HepG2 (cell line): ENCODE results near the gene RBM19. TPM values are rescaled to one million over a fixed set of nuclear protein-coding genes. Genes with fewer than 3 reads are reported as not detected.

Experiments
- ATAC-seq: fragments of 200-7000 bp; cut with Tn5 transposase; 3 replicates; pipeline ENCODE4 v1.9.1; 2020; ENCODE audit warnings: mild to moderate bottlenecking, moderate library complexity
- BruUV-seq: library from RNA; stranded (reverse); fragments of 400-500 nt; replicated peaks from 2 replicates; lab custom pipeline; 2021; lab: Mats Ljungman, UMichigan
- CTCF ChIA-PET: fragments of 300-600 bp; formaldehyde crosslinking; extraction: SDS; loops from one replicate; lab custom pipeline; 2021; ENCODE audit warnings: low total read pairs, inconsistent platforms, low intra/inter-chr PET ratio; lab: Yijun Ruan, JAX
- POLR2A ChIA-PET: fragments of 350-600 bp; sonication (Branson Sonifier 250); formaldehyde crosslinking; loops from one replicate; lab custom pipeline; 2020; ENCODE audit warnings: antibody characterized with exemption, inconsistent platforms; lab: Yijun Ruan, JAX
- DNase-seq: peaks from one replicate; pipeline ENCODE4 v3.0.0-alpha.2; 2015; ENCODE audit warnings: low spot score
- FAIRE-seq: peaks from 3 replicates; lab custom pipeline; 2011; peaks lifted over from hg19 to GRCh38; lab: Jason Lieb, UNC
- H2AFZ ChIP-seq: one replicate; pipeline ENCODE4 v1.6.1; 2011; ENCODE audit warnings: low read length, inconsistent platforms
- H3K27ac ChIP-seq: fragments of 300-600 bp; 3 replicates; pipeline ENCODE4 v1.8.0; 2011; ENCODE audit warnings: mixed run types, mild to moderate bottlenecking, mixed read lengths, low read length, inconsistent platforms; ENCODE audit not compliant: insufficient read depth; ENCODE audit errors: extremely low read length
- H3K27me3 ChIP-seq, 2 experiments: fragments of 200-600 bp in 1 of 2; 2 replicates in 1 of 2; 3 replicates in 1 of 2; pipeline versions ENCODE4 v1.6.0 to v1.8.0; 2011; ENCODE audit warnings: low read length in 2 of 2, mild to moderate bottlenecking in 2 of 2, moderate library complexity in 2 of 2, inconsistent platforms in 1 of 2; ENCODE audit not compliant: insufficient read depth in 2 of 2, control insufficient read depth in 1 of 2
- H3K36me3 ChIP-seq, 2 experiments: fragments of 200-600 bp in 1 of 2; replicated peaks in 1 of 2; 2 replicates in 1 of 2; 3 replicates in 1 of 2; pipeline versions ENCODE4 v1.5.1 to v1.8.0; 2011; ENCODE audit warnings: low read length in 2 of 2, inconsistent platforms in 1 of 2; ENCODE audit not compliant: insufficient read depth in 2 of 2, control insufficient read depth in 1 of 2
- H3K4me1 ChIP-seq: 2 replicates; pipeline ENCODE4 v1.5.1; 2012; ENCODE audit warnings: low read length, inconsistent platforms; ENCODE audit not compliant: insufficient read depth
- H3K4me2 ChIP-seq: 2 replicates; pipeline ENCODE4 v1.6.0; 2011; ENCODE audit warnings: low read depth, low read length, inconsistent platforms
- H3K4me3 ChIP-seq, 3 experiments: fragments of 200-600 bp in 1 of 3; sonication (generic), shearing (Covaris generic) in 1 of 3; replicated peaks in 1 of 3; 2 replicates each; pipeline ENCODE4 v1.5.1; 2011 to 2016; ENCODE audit warnings: low read length in 3 of 3, inconsistent platforms in 2 of 3, low read depth in 2 of 3, mild to moderate bottlenecking in 2 of 3, control low read depth in 1 of 3, mixed read lengths in 1 of 3; ENCODE audit not compliant: insufficient read depth in 1 of 3
- H3K79me2 ChIP-seq: one replicate; pipeline ENCODE4 v1.6.1; 2011; ENCODE audit warnings: low read length, inconsistent platforms; ENCODE audit not compliant: insufficient read depth
- H3K9ac ChIP-seq: 2 replicates; pipeline ENCODE4 v1.6.0; 2011; ENCODE audit warnings: mild to moderate bottlenecking, low read depth, low read length, inconsistent platforms; ENCODE audit not compliant: insufficient read depth
- H3K9me3 ChIP-seq: 2 replicates; pipeline ENCODE4 v1.5.1; 2012; ENCODE audit warnings: mild to moderate bottlenecking, low read length
- H4K20me1 ChIP-seq: 2 replicates; pipeline ENCODE4 v1.6.0; 2011; ENCODE audit warnings: inconsistent platforms, mild to moderate bottlenecking, low read length, moderate library complexity; ENCODE audit not compliant: insufficient read depth
- ATM ChIP-seq: fragments of 450-650 bp; IDR thresholded peaks from 2 replicates; pipeline ENCODE4 v1.7.1; 2017; ENCODE audit warnings: mild to moderate bottlenecking, borderline replicate concordance
- CC2D1A ChIP-seq: sonication (generic); formaldehyde crosslinking; IDR thresholded peaks from 2 replicates; pipeline ENCODE4 v1.8.1; 2023; ENCODE audit warnings: mild to moderate bottlenecking, missing genetic modification reagents
- ISX ChIP-seq: sonication (generic); formaldehyde crosslinking; conservative IDR thresholded peaks from 2 replicates; pipeline ENCODE4 v1.5.0; 2020; ENCODE audit warnings: missing genetic modification reagents
- MYNN ChIP-seq: sonication (generic); formaldehyde crosslinking; IDR thresholded peaks from 2 replicates; pipeline ENCODE4 v1.4.0; 2020; ENCODE audit warnings: mild to moderate bottlenecking, low read depth, missing genetic modification reagents
- MYPOP ChIP-seq: sonication (generic); formaldehyde crosslinking; IDR thresholded peaks from 2 replicates; pipeline ENCODE4 v1.8.1; 2023; ENCODE audit warnings: mild to moderate bottlenecking, moderate library complexity, missing genetic modification reagents
- NFATC3 ChIP-seq: sonication (generic); formaldehyde crosslinking; IDR thresholded peaks from 2 replicates; pipeline ENCODE4 v1.5.1; 2020; ENCODE audit warnings: mild to moderate bottlenecking, missing genetic modification reagents
- PHF21A ChIP-seq: sonication (generic); formaldehyde crosslinking; IDR thresholded peaks from 2 replicates; pipeline ENCODE4 v1.5.0; 2020; ENCODE audit warnings: mild to moderate bottlenecking, missing genetic modification reagents
- SAFB2 ChIP-seq: sonication (generic); formaldehyde crosslinking; IDR thresholded peaks from 2 replicates; pipeline ENCODE4 v1.5.1; 2020; ENCODE audit warnings: missing genetic modification reagents, low read depth, mild to moderate bottlenecking, borderline replicate concordance
- SKI ChIP-seq: fragments of 450-650 bp; IDR thresholded peaks from one replicate; pipeline ENCODE4 v1.6.1; 2018; ENCODE audit warnings: mild to moderate bottlenecking; ENCODE audit not compliant: partially characterized antibody
- ZFP82 ChIP-seq: sonication (generic); formaldehyde crosslinking; IDR thresholded peaks from 2 replicates; pipeline ENCODE4 v1.5.1; 2020; ENCODE audit warnings: mild to moderate bottlenecking, missing genetic modification reagents, borderline replicate concordance
- ZKSCAN8 ChIP-seq: IDR thresholded peaks from 2 replicates; pipeline ENCODE4 v1.6.1; 2016; ENCODE audit warnings: borderline replicate concordance, missing genetic modification reagents, missing compliant biosample characterization
- ZNF17 ChIP-seq: sonication (generic); formaldehyde crosslinking; IDR thresholded peaks from 2 replicates; pipeline ENCODE4 v1.5.0; 2020; ENCODE audit warnings: mild to moderate bottlenecking, missing genetic modification reagents
- ZNF224 ChIP-seq: sonication (generic); formaldehyde crosslinking; IDR thresholded peaks from 2 replicates; pipeline ENCODE4 v1.5.0; 2020; ENCODE audit warnings: mild to moderate bottlenecking, missing genetic modification reagents
- WGBS: methylation state at CpG from one replicate; pipeline ENCODE4 v1.1.6; 2017; ENCODE audit warnings: low lambda C conversion rate; 5-methylcytosine and 5-hydroxymethylcytosine counted together
- in situ Hi-C: cut with HindIII; loops from 2 replicates; pipeline ENCODE4 v1.10.0; 2017; ENCODE audit warnings: low pct_unique_long_range_greater_than_20kb; ENCODE audit not compliant: extremely low pct_ligation_motif_present
- intact Hi-C: fragments of 100-400 bp; cut with micrococcal nuclease; formaldehyde crosslinking; loops from one replicate; pipeline ENCODE4 v1.10.0; 2022; ENCODE audit not compliant: unreplicated experiment
- polyA plus RNA-seq, 8 experiments: library from polyadenylated mRNA; depleted of rRNA in 3 of 8; stranded (reverse) in 7 of 8; unstranded in 1 of 8; fragments of >200 nt; fragmentation: Illumina TruSeq in 4 of 8; extraction: Trizol in 4 of 8; gene quantifications; 2 replicates each; pipeline versions ENCODE4 v1.2.1 to v1.2.3, GENCODE V29; 2011 to 2016; ENCODE audit warnings: low read depth in 4 of 8, missing spikeins in 1 of 8, mixed read lengths in 1 of 8; ENCODE audit not compliant: insufficient read depth in 1 of 8
- total RNA-seq, 5 experiments: library from RNA; depleted of rRNA; stranded (reverse); fragments of >200 nt; fragmentation: Illumina TruSeq; extraction: Trizol; gene quantifications; 2 replicates each; pipeline ENCODE4 v1.2.3, GENCODE V29; 2016; ENCODE audit warnings: low read depth in 1 of 5

Gene RBM19
- total and polyA plus RNA-seq, 2 of the 13 experiments (the other 11 are each of a cell fraction or from before 2014, with no cell fraction given) = 19.3 to 32.2 TPM

DNA sequence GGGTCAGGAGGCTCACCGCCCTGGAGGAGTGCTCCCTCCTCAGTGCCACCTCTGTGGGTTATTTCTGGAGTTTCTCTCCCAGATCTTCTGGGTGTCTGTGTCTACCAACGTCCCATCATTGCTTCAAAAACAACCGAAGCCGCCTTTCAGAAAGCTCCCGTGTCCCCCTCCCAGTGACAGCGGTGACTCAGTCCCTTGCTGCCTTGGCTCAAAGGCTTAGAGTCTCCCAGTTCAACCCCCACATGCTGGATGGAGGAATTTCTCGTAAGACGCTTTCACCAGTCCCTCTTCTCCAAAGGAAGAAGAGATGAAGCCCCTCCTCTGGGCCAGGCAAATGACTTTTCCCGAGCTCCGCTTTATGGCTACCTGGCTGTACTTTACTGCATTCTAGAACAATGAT lies 146.6 kb downstream of the RBM19 start:
- peaks cover 17% of the 10 kb centered on the region for H3K4me1 ChIP-seq
- H3K9ac ChIP-seq = no peak overlapping the region
- H3K36me3 ChIP-seq = peaks cover 2 to 15% of the 10 kb centered on the region in 2 experiments; a peak in 2 of 5 replicates
- intact Hi-C loops = loop anchor here (5.0 kb wide), 1 partner anchor 212 kb away; no protein-coding TSS in a partner anchor
- no peaks in the 10 kb centered on the region for H3K79me2 ChIP-seq
- no TSS peak for BruUV-seq
- H3K27ac ChIP-seq = no peak overlapping the region
- no peak overlapping the region for H3K4me3 ChIP-seq
- FAIRE-seq (no peak), ATAC-seq (no peak), DNase-seq (no peak)
- H3K27me3 ChIP-seq = no peaks in the 10 kb centered on the region
- H2AFZ ChIP-seq = no peak overlapping the region
- WGBS = 95% methylated on average over 10 of the region's 10 CpGs
- in situ Hi-C loops = no loop called here
- H4K20me1 ChIP-seq = no peaks in the 10 kb centered on the region
- CTCF ChIA-PET = no interaction called here
- no peak overlapping the region for H3K4me2 ChIP-seq
- POLR2A ChIA-PET = no interaction called here
- H3K9me3 ChIP-seq = no peaks in the 10 kb centered on the region
- TF ChIP-seq ZNF17 (CRISPR knock-in tag) = no peak
- TF ChIP-seq ZNF224 (CRISPR knock-in tag) = no peak
- TF ChIP-seq ISX (CRISPR knock-in tag) = no peak
- no peak for TF ChIP-seq SAFB2 (CRISPR knock-in tag)
- no peak for TF ChIP-seq MYNN (CRISPR knock-in tag)
- TF ChIP-seq CC2D1A (CRISPR knock-in tag) = no peak
- no peak for TF ChIP-seq NFATC3 (CRISPR knock-in tag)
- no peak for TF ChIP-seq ZFP82 (CRISPR knock-in tag)
- no peak for TF ChIP-seq ZKSCAN8 (CRISPR knock-in tag)
- TF ChIP-seq PHF21A (CRISPR knock-in tag) = no peak
- no peak for TF ChIP-seq ATM
- TF ChIP-seq MYPOP (CRISPR knock-in tag) = no peak
- no peak for TF ChIP-seq SKI
